Osteocyte (in vitro differentiated cells): ENCODE results near the gene CTRB2. TPM values are rescaled to one million over a fixed set of nuclear protein-coding genes. Genes with fewer than 3 reads are reported as not detected.

Experiments
- DNase-seq: peaks from one replicate; pipeline ENCODE4 v3.0.0; 2021; ENCODE audit warnings: mixed read lengths; ENCODE audit not compliant: unreplicated experiment; ENCODE audit errors: extremely low spot score
- H3K27ac Mint-ChIP-seq: one replicate; pipeline ENCODE4 v1.8.0; 2021; ENCODE audit warnings: mild to moderate bottlenecking, mixed read lengths; ENCODE audit not compliant: unreplicated experiment
- H3K27me3 Mint-ChIP-seq: one replicate; pipeline ENCODE4 v1.8.0; 2021; ENCODE audit warnings: mixed read lengths; ENCODE audit not compliant: unreplicated experiment
- H3K36me3 Mint-ChIP-seq: one replicate; pipeline ENCODE4 v1.8.0; 2021; ENCODE audit warnings: mixed read lengths; ENCODE audit not compliant: unreplicated experiment
- H3K4me1 Mint-ChIP-seq: one replicate; pipeline ENCODE4 v1.8.0; 2021; ENCODE audit warnings: mixed read lengths; ENCODE audit not compliant: unreplicated experiment
- H3K4me3 Mint-ChIP-seq: one replicate; pipeline ENCODE4 v1.8.0; 2021; ENCODE audit warnings: mild to moderate bottlenecking, moderate library complexity, mixed read lengths; ENCODE audit not compliant: unreplicated experiment
- H3K9me3 Mint-ChIP-seq: one replicate; pipeline ENCODE4 v1.8.0; 2021; ENCODE audit warnings: mixed read lengths; ENCODE audit not compliant: unreplicated experiment
- total RNA-seq: library from RNA; stranded (reverse); gene quantifications from 2 replicates; pipeline ENCODE4 v1.2.1, GENCODE V29; 2021
- TF ChIP-seq, protein P1 (sequence below): fragments of 200-600 bp; sonication (generic); IDR thresholded peaks from 2 replicates; pipeline ENCODE4 v1.5.0; 2021; ENCODE audit warnings: antibody characterized with exemption, mild to moderate bottlenecking, moderate library complexity

The CTRB2 gene
- total RNA-seq, 1 donor from 2014 or later, result not detected

DNA sequence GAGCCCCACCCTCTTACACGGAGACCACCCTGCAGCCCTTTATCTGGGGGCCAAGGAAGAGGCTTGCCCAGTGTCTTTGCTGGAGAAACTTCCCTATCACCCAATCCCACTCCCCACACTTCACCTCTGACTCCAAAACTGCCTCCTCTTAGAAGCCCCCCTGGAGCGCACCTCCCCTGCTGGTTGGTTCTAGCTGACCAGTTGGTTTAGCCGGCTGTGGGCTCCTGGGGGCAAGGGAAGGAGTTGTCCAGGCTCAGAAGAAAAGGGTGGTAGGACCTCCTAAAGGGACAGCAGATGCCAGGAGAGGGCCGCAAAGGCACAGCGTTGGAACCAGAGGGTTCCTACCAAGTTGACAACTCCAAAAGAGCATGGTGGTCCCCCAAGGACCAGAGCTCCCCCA lies 42.5 kb upstream of the CTRB2 start:
- TF ChIP-seq, protein P1, sequence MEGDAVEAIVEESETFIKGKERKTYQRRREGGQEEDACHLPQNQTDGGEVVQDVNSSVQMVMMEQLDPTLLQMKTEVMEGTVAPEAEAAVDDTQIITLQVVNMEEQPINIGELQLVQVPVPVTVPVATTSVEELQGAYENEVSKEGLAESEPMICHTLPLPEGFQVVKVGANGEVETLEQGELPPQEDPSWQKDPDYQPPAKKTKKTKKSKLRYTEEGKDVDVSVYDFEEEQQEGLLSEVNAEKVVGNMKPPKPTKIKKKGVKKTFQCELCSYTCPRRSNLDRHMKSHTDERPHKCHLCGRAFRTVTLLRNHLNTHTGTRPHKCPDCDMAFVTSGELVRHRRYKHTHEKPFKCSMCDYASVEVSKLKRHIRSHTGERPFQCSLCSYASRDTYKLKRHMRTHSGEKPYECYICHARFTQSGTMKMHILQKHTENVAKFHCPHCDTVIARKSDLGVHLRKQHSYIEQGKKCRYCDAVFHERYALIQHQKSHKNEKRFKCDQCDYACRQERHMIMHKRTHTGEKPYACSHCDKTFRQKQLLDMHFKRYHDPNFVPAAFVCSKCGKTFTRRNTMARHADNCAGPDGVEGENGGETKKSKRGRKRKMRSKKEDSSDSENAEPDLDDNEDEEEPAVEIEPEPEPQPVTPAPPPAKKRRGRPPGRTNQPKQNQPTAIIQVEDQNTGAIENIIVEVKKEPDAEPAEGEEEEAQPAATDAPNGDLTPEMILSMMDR, result no peak
- Mint-ChIP-seq H3K27ac (peak overlapping the region; percentile 87), H3K36me3 (no peaks in the 10 kb centered on the region), H3K27me3 (no peaks in the 10 kb centered on the region), H3K9me3 (no peaks in the 10 kb centered on the region), H3K4me3 (peak overlapping the region; percentile 86), H3K4me1 (peaks cover 85% of the 10 kb centered on the region)
- DNase-seq, result no peak

DNA sequence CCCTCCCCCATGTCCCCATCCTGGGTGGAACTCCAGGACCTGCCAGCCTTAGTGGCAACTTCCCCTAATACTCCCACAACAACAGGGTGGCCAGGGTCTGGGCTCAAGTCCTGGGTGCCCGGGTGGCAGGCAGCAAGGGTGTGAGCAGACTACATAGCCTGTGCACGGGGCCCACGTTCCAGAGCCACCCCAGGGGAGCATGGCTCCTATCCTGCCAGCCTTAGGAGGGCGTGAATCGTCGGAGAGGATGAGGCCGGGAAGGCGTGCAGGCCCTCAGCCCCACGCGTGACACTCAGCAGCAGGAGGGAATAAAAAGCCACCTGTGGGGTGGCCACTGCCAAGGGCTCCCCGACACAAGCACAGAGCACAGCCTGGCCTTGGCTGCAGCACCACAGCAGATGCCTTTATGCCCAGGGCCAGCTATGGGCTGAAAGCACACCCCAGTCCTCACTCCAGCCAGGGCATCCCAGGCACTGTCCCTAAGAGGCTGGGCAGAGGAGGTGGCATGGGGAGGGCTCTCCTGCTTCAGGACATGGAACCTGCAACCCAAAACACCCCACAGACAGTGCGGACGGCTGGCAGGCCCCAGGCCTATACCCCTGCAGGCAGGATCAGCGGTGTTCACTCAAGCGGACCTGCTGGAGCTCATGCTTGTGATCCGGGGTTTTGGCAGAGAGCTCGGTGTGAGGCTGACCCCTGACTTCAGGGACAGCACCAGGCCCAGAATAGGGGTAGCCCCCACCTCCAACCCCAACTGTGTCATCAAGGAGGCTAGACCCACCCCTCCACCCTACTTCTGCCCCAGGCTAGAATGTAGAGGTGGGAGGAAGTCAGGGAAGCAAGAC lies 41.8 kb upstream of the CTRB2 start:
- no peaks in the 10 kb centered on the region for H3K27me3 Mint-ChIP-seq
- peak overlapping the region; percentile 98 for H3K27ac Mint-ChIP-seq
- H3K4me3 Mint-ChIP-seq, result peak overlapping the region; percentile 86
- H3K4me1 Mint-ChIP-seq, result peaks cover 85% of the 10 kb centered on the region
- no peaks in the 10 kb centered on the region for H3K36me3 Mint-ChIP-seq
- TF ChIP-seq, protein P1, result no peak
- H3K9me3 Mint-ChIP-seq, result no peaks in the 10 kb centered on the region
- no peak for DNase-seq

DNA sequence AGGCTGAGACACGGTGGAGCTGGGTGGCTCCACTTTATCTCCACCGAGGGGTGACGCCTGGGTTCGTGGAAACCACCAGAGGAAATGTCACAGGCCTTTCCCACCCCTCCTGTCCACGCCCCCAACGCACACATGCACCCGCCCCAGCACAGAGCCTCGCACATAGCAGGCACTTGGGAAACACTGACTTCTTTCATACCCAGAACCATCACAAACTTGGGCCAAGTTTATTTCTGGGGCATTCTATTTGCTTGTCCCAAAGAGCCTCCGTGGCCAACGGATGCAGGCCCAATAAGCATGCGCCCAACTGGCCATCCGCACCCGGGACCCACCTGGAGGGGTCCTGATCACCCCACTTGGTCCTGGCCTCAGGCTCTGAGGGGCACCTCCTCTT lies 41.2 kb upstream of the CTRB2 start:
- Mint-ChIP-seq H3K4me3 (peak overlapping the region; percentile 59), H3K27ac (peak overlapping the region; percentile 98), H3K27me3 (no peaks in the 10 kb centered on the region), H3K36me3 (no peaks in the 10 kb centered on the region), H3K4me1 (peaks cover 85% of the 10 kb centered on the region), H3K9me3 (no peaks in the 10 kb centered on the region)
- no peak for DNase-seq
- TF ChIP-seq, protein P1, result no peak

DNA sequence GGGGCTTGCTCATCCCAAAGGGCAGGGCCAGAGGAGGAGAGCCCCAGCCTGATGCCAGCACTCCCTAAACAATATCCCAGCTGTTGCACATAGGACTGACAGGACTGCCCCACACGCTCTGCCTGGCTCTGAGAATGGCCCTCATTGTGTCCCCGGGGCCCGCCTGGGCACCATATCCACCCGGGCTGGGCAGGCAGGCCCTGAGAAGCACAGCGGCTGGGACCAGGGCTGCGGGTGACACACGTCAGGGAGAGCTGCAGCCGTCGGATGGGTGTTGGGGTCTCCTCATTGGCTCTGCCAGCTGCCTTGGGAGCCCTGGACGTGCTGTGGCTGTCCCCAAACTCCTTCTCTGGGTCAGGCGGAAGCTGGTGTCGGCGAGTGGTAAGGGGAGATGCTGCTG lies 40.3 kb upstream of the CTRB2 start:
- TF ChIP-seq, protein P1, result no peak
- no peak overlapping the region for H3K4me3 Mint-ChIP-seq
- peaks cover 6% of the 10 kb centered on the region for H3K36me3 Mint-ChIP-seq
- H3K4me1 Mint-ChIP-seq, result peaks cover 83% of the 10 kb centered on the region
- H3K27ac Mint-ChIP-seq, result peak overlapping the region; percentile 98
- no peaks in the 10 kb centered on the region for H3K27me3 Mint-ChIP-seq
- H3K9me3 Mint-ChIP-seq, result no peaks in the 10 kb centered on the region
- no peak for DNase-seq

DNA sequence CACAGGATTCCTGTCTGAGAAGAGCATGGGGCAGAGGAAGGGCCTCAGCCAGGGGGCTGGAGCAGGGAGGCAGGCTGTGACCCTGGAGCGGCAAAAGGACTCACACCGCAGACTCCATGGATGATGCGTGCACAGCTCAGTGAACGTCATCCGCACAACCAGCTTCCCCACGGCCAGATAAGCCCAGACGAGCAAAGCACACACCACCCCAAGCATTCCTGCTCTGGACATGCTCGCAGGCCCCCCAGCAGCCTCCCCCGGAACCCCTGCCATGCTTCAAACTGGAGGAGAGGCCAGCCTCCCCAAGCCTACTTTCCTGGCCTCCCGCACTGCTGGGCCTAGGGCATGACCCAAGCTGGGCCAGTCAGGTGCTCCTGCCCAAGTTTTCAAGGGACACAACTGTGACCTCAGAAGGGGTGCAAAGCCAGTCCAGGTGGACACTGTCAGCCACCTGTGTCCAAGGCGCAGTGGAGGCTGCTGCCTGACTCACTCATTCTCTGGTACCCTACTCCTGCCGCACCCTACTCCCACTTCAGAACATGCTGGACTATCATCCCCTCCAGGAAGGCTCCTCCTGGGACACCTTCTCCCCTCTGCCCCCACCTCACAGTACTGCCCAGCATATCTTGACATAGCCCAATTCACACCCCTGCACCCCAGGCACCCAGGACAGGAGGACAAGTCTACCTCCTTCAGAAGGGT lies 39.7 kb upstream of the CTRB2 start:
- Mint-ChIP-seq H3K27me3 (no peaks in the 10 kb centered on the region), H3K9me3 (no peaks in the 10 kb centered on the region), H3K4me3 (peak overlapping the region; percentile 23), H3K36me3 (peaks cover 9% of the 10 kb centered on the region), H3K27ac (peak overlapping the region; percentile 98), H3K4me1 (peaks cover 82% of the 10 kb centered on the region)
- TF ChIP-seq, protein P1, result no peak
- DNase-seq, result no peak
